Brain microvascular endothelial cell (primary cell): ENCODE results near the gene HIBADH.

Experiments
- DNase-seq: peaks from one replicate; pipeline ENCODE4 v3.0.0-alpha.2; 2020
- H3K27ac ChIP-seq: fragments of 250-450 bp; sonication (Bioruptor Pico); 2 replicates; pipeline ENCODE4 v1.5.1; 2020; ENCODE audit warnings: mild to moderate bottlenecking, moderate library complexity
- H3K27me3 ChIP-seq: fragments of 250-450 bp; sonication (Bioruptor Pico); replicated peaks from 2 replicates; pipeline ENCODE4 v1.5.1; 2020; ENCODE audit warnings: mild to moderate bottlenecking
- H3K36me3 ChIP-seq: fragments of 250-450 bp; sonication (Bioruptor Pico); replicated peaks from 2 replicates; pipeline ENCODE4 v1.5.1; 2020; ENCODE audit warnings: mild to moderate bottlenecking
- H3K4me3 ChIP-seq: 2 replicates; pipeline ENCODE4 v1.5.1; 2011; ENCODE audit warnings: low read depth, mild to moderate bottlenecking, control low read depth, low read length, moderate library complexity
- in situ Hi-C: cut with HindIII; loops from 2 replicates; pipeline ENCODE4 v1.10.0; 2017; ENCODE audit warnings: low sequenced_read_pairs, low pct_ligation_motif_present
- TF ChIP-seq, protein P1 (sequence below): IDR thresholded peaks from 2 replicates; pipeline ENCODE4 v1.5.1; 2011; ENCODE audit warnings: low read depth, mild to moderate bottlenecking, moderate library complexity, low read length, control low read depth, inconsistent platforms; ENCODE audit errors: missing control alignments

HIBADH gene

DNA sequence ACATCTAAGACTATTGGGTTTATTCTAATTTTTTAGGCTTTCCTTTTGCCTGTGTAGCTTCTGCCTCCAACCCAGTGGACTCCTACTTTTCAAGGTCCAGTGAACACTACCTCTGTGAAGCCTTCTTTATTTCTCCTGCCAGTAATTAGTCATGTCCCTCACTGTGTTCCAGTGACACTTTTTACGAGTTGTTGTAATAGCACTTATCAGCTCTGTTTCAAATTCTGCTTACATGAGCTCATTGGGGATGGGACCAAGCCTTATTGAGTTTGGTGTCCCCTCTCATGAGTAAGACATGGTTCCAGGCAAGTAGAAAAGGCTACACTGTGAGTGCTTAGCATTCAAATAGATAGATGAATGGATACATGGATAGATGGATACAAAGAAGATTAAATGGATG, 184.6 kb downstream of the HIBADH start:
- Histone ChIP-seq H3K36me3 (no peaks in the 10 kb centered on the region), H3K27me3 (no peaks in the 10 kb centered on the region), H3K27ac (no peak overlapping the region), H3K4me3 (no peak overlapping the region)
- TF ChIP-seq, protein P1, sequence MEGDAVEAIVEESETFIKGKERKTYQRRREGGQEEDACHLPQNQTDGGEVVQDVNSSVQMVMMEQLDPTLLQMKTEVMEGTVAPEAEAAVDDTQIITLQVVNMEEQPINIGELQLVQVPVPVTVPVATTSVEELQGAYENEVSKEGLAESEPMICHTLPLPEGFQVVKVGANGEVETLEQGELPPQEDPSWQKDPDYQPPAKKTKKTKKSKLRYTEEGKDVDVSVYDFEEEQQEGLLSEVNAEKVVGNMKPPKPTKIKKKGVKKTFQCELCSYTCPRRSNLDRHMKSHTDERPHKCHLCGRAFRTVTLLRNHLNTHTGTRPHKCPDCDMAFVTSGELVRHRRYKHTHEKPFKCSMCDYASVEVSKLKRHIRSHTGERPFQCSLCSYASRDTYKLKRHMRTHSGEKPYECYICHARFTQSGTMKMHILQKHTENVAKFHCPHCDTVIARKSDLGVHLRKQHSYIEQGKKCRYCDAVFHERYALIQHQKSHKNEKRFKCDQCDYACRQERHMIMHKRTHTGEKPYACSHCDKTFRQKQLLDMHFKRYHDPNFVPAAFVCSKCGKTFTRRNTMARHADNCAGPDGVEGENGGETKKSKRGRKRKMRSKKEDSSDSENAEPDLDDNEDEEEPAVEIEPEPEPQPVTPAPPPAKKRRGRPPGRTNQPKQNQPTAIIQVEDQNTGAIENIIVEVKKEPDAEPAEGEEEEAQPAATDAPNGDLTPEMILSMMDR = no peak
- DNase-seq = no peak
- in situ Hi-C loops = no loop called here

DNA sequence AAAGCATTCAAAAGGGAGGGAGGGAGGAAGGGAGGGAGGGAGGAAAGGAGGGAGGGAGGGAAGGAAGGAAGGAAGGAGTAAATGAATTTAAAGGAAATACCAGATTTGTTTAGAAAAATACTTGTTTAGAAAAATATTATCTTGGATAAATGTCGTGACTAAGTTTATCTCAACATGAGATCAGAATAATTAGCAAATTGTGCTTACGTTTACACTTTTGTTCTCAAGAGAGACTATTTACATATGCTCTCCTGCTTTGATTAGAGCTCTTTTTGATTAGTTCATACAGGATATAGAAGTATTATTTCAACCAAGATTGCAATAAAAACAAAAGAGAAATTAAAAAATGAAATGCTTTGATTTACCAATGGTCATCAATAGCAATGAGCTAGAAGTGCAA, 186.2 kb downstream of the HIBADH start:
- DNase-seq = no peak
- Histone ChIP-seq H3K27ac (no peak overlapping the region), H3K27me3 (no peaks in the 10 kb centered on the region), H3K4me3 (no peak overlapping the region), H3K36me3 (no peaks in the 10 kb centered on the region)
- TF ChIP-seq, protein P1 = no peak
- in situ Hi-C loops = no loop called here
